PC-3 (cell line): ENCODE data around the gene STAG1. TPM values are rescaled to one million over a fixed set of nuclear protein-coding genes. Genes with fewer than 3 reads are reported as not detected.
"Not testable (repeated sequence)": the region's sequence is repeated elsewhere in the genome, so short reads cannot be mapped to it uniquely, and the experiment has no call there.

Source experiments
- ATAC-seq: fragments of 200-7000 bp; cut with Tn5 transposase; 2 replicates; pipeline ENCODE4 v1.9.1; 2020; ENCODE audit warnings: mild to moderate bottlenecking, moderate library complexity
- BruUV-seq: library from RNA; stranded (reverse); fragments of 400-500 nt; replicated peaks from 2 replicates; lab custom pipeline; 2021; lab: Mats Ljungman, UMichigan
- CTCF ChIA-PET: fragments of 300-600 bp; sonication (Branson Sonifier 250); formaldehyde crosslinking; loops from one replicate; lab custom pipeline; 2022; ENCODE audit warnings: antibody characterized with exemption; lab: Charles Lee
- POLR2A ChIA-PET: fragments of 300-600 bp; sonication (Branson Sonifier 250); formaldehyde crosslinking; loops from one replicate; lab custom pipeline; 2022; ENCODE audit warnings: antibody characterized with exemption; ENCODE audit not compliant: unreplicated experiment; lab: Charles Lee
- DNase-seq: peaks from one replicate; pipeline ENCODE4 v3.0.0-alpha.2; 2015
- H2AFZ ChIP-seq: fragments of 300-600 bp; sonication (generic); 2 replicates; pipeline ENCODE4 v1.6.0; 2016; ENCODE audit warnings: antibody characterized with exemption, low read length
- H3F3A ChIP-seq: fragments of 300-600 bp; sonication (generic); one replicate; pipeline ENCODE4 v1.6.0; 2017; ENCODE audit warnings: antibody characterized with exemption, low read length, control low read depth, mild to moderate bottlenecking; ENCODE audit not compliant: unreplicated experiment
- H3K27ac ChIP-seq: fragments of 300-600 bp; sonication (generic); 2 replicates; pipeline ENCODE4 v1.5.1; 2016; ENCODE audit warnings: mild to moderate bottlenecking, low read length
- H3K27me3 ChIP-seq: fragments of 300-600 bp; sonication (generic); 2 replicates; pipeline ENCODE4 v1.6.1; 2016; ENCODE audit warnings: low read length, mixed read lengths
- H3K36me3 ChIP-seq: fragments of 300-600 bp; sonication (generic); 2 replicates; pipeline ENCODE4 v1.6.1; 2016; ENCODE audit warnings: low read depth, mixed run types, low read length, mixed read lengths
- H3K4me1 ChIP-seq: fragments of 300-600 bp; sonication (generic); 2 replicates; pipeline ENCODE4 v1.5.1; 2016; ENCODE audit warnings: low read length; ENCODE audit not compliant: insufficient read depth
- H3K4me2 ChIP-seq: fragments of 300-600 bp; sonication (generic); 2 replicates; pipeline ENCODE4 v1.6.0; 2016; ENCODE audit warnings: low read length
- H3K4me3 ChIP-seq: fragments of 300-600 bp; sonication (generic); 2 replicates; pipeline ENCODE4 v1.5.1; 2016; ENCODE audit warnings: mild to moderate bottlenecking, low read length, mixed read lengths
- H3K79me2 ChIP-seq: fragments of 300-600 bp; sonication (generic); 2 replicates; pipeline ENCODE4 v1.6.1; 2017; ENCODE audit warnings: low read length, mixed read lengths
- H3K9ac ChIP-seq: fragments of 300-600 bp; sonication (generic); 2 replicates; pipeline ENCODE4 v1.6.0; 2016; ENCODE audit warnings: mild to moderate bottlenecking, low read length
- H3K9me2 ChIP-seq: fragments of 300-600 bp; sonication (generic); replicated peaks from 2 replicates; pipeline ENCODE4 v1.6.1; 2016; ENCODE audit warnings: mixed run types, low read length, mixed read lengths
- H3K9me3 ChIP-seq: fragments of 300-600 bp; sonication (generic); 2 replicates; pipeline ENCODE4 v1.6.1; 2016; ENCODE audit warnings: low read length, mixed read lengths
- H4K20me1 ChIP-seq: fragments of 300-600 bp; sonication (generic); 2 replicates; pipeline ENCODE4 v1.6.1; 2016; ENCODE audit warnings: low read length, mixed read lengths
- CTCF ChIP-seq: fragments of 300-600 bp; sonication (generic); conservative IDR thresholded peaks from 2 replicates; pipeline ENCODE4 v1.5.1; 2017; ENCODE audit warnings: antibody characterized with exemption, low read depth, mild to moderate bottlenecking, low read length
- EZH2 ChIP-seq: fragments of 300-600 bp; sonication (generic); IDR thresholded peaks from one replicate; pipeline ENCODE4 v1.6.1; 2017; ENCODE audit warnings: antibody characterized with exemption, mild to moderate bottlenecking, low read length; ENCODE audit not compliant: unreplicated experiment
- EZH2phosphoT487 ChIP-seq: fragments of 300-600 bp; sonication (generic); IDR thresholded peaks from 2 replicates; pipeline ENCODE4 v1.6.1; 2018; ENCODE audit warnings: mild to moderate bottlenecking, antibody characterized with exemption, low read length, borderline replicate concordance
- intact Hi-C: fragments of 100-400 bp; cut with micrococcal nuclease; formaldehyde crosslinking; loops from 2 replicates; pipeline ENCODE4 v1.9.0; 2023
- total RNA-seq: library from RNA; depleted of rRNA; stranded (reverse); fragments of >200 nt; gene quantifications from 2 replicates; pipeline ENCODE4 v1.2.3, GENCODE V29; 2014

The STAG1 gene
- total RNA-seq, 1 experiment from 2014 or later: 14.6 TPM

- ATAC-seq: no peak
These were observed 174.4 kb downstream of the STAG1 start for GRCh38 chr3:136577791-136578190.

GRCh38 chr3:136576279-136577009, 175.7 kb downstream of the STAG1 start:
- H3K9ac ChIP-seq: no peak overlapping the region
- DNase-seq (no peak), ATAC-seq (no peak)
- H3K9me3 ChIP-seq: no peaks in the 10 kb centered on the region
- BruUV-seq: no TSS peak
- no peaks in the 10 kb centered on the region for H3K9me2 ChIP-seq
- H3K4me1 ChIP-seq: no peaks in the 10 kb centered on the region
- H3F3A ChIP-seq: no peaks in the 10 kb centered on the region
- no peak overlapping the region for H3K4me2 ChIP-seq
- intact Hi-C loops: no loop called here
- no peaks in the 10 kb centered on the region for H3K36me3 ChIP-seq
- H3K27ac ChIP-seq: no peak overlapping the region
- ChIA-PET CTCF (no interaction called here), POLR2A (no interaction called here)
- no peak for TF ChIP-seq CTCF
- TF ChIP-seq EZH2: no peak
- no peak for TF ChIP-seq EZH2phosphoT487
- H2AFZ ChIP-seq: no peak overlapping the region
- no peaks in the 10 kb centered on the region for H3K27me3 ChIP-seq
- no peaks in the 10 kb centered on the region for H3K79me2 ChIP-seq
- no peaks in the 10 kb centered on the region for H4K20me1 ChIP-seq
- no peak overlapping the region for H3K4me3 ChIP-seq

More at GRCh38 chr3:136577791-136578190, 174.4 kb downstream of the STAG1 start:
- Histone ChIP-seq H3K4me2 (no peak overlapping the region), H3K9me3 (no peaks in the 10 kb centered on the region), H3F3A (no peaks in the 10 kb centered on the region), H3K27me3 (no peaks in the 10 kb centered on the region), H3K9me2 (no peaks in the 10 kb centered on the region), H3K9ac (no peak overlapping the region), H4K20me1 (no peaks in the 10 kb centered on the region), H3K79me2 (no peaks in the 10 kb centered on the region), H3K4me1 (no peaks in the 10 kb centered on the region), H3K27ac (no peak overlapping the region), H2AFZ (no peak overlapping the region), H3K4me3 (no peak overlapping the region), H3K36me3 (no peaks in the 10 kb centered on the region)
- intact Hi-C loops: no loop called here
- DNase-seq: no peak
- ChIA-PET CTCF (no interaction called here), POLR2A (no interaction called here)
- TF ChIP-seq EZH2 (no peak), EZH2phosphoT487 (no peak), CTCF (no peak)
- no TSS peak for BruUV-seq

- TF ChIP-seq CTCF (no peak), EZH2 (no peak), EZH2phosphoT487 (no peak)
- no peak overlapping the region for H3K4me3 ChIP-seq
- no peaks in the 10 kb centered on the region for H3F3A ChIP-seq
- H3K9ac ChIP-seq: no peak overlapping the region
- ChIA-PET POLR2A (no interaction called here), CTCF (no interaction called here)
- no TSS peak for BruUV-seq
- no peak overlapping the region for H3K27ac ChIP-seq
- intact Hi-C loops: loop anchor here (5.0 kb wide), 1 partner anchor 35 kb away; no protein-coding TSS in a partner anchor
- H4K20me1 ChIP-seq: no peaks in the 10 kb centered on the region
- no peaks in the 10 kb centered on the region for H3K36me3 ChIP-seq
- no peak overlapping the region for H3K4me2 ChIP-seq
- DNase-seq (peak; percentile 4), ATAC-seq (peak; percentile 55)
- H3K9me2 ChIP-seq: no peaks in the 10 kb centered on the region
- no peak overlapping the region for H2AFZ ChIP-seq
- H3K27me3 ChIP-seq: no peaks in the 10 kb centered on the region
- H3K4me1 ChIP-seq: no peaks in the 10 kb centered on the region
- no peaks in the 10 kb centered on the region for H3K9me3 ChIP-seq
- no peaks in the 10 kb centered on the region for H3K79me2 ChIP-seq
These were observed 184.5 kb downstream of the STAG1 start for GRCh38 chr3:136567599-136568188.

GRCh38 chr3:136564962-136565361, 187.2 kb downstream of the STAG1 start:
- POLR2A ChIA-PET, H3K27ac ChIP-seq, H3K4me2 ChIP-seq, DNase-seq, ATAC-seq, H3K9me2 ChIP-seq, H3K27me3 ChIP-seq, H4K20me1 ChIP-seq, H3F3A ChIP-seq, BruUV-seq, H3K4me3 ChIP-seq, H3K9ac ChIP-seq, H3K4me1 ChIP-seq, H3K9me3 ChIP-seq, CTCF ChIA-PET, H3K79me2 ChIP-seq, H2AFZ ChIP-seq, H3K36me3 ChIP-seq: not testable (repeated sequence)
- intact Hi-C loops: loop anchor here (5.0 kb wide), 1 partner anchor 37 kb away; no protein-coding TSS in a partner anchor
